T-cell (primary cell): ENCODE results near the gene IL1R2. TPM values are rescaled to one million over a fixed set of nuclear protein-coding genes. Genes with fewer than 3 reads are reported as not detected.

ENCODE experiments used
- ATAC-seq, 4 experiments: fragments of 200-7000 bp in 3 of 4; fragments of 150-1000 bp in 1 of 4; cut with Tn5 transposase; replicated peaks in 1 of 4; 1 replicate in 3 of 4; 2 replicates in 1 of 4; pipeline ENCODE4 v1.10.0; 2021; ENCODE audit warnings: moderate library complexity in 3 of 4, mild to moderate bottlenecking in 2 of 4, moderate number of reproducible peaks in 1 of 4
- CTCF ChIA-PET, 2 donors: fragments of 300-600 bp; sonication (Branson Sonifier 250); formaldehyde crosslinking; loops; one replicate each; lab custom pipeline; 2022; ENCODE audit warnings: antibody characterized with exemption in 2 of 2; lab: Charles Lee
- POLR2A ChIA-PET, 2 donors: fragments of 300-600 bp; sonication (Branson Sonifier 250); formaldehyde crosslinking; loops; one replicate each; lab custom pipeline; 2022; ENCODE audit warnings: antibody characterized with exemption in 2 of 2; lab: Charles Lee
- DNase-seq, 35 experiments: peaks; one replicate each; pipeline versions ENCODE4 v3.0.0 to v3.0.0-alpha.2; 2013 to 2023
- H3K27ac ChIP-seq: one replicate; pipeline ENCODE4 v1.5.1; 2013; ENCODE audit warnings: low read length
- H3K27me3 ChIP-seq, 2 experiments: replicated peaks in 1 of 2; 1 replicate in 1 of 2; 2 replicates in 1 of 2; pipeline versions ENCODE4 v1.6.1 to v1.7.0; 2013; ENCODE audit warnings: low read length in 1 of 2, mixed read lengths in 1 of 2; ENCODE audit not compliant: control insufficient read depth in 2 of 2, insufficient read depth in 2 of 2; ENCODE audit errors: extremely low read depth in 1 of 2
- H3K36me3 ChIP-seq, 2 donors: 1 replicate in 1 of 2; 2 replicates in 1 of 2; pipeline versions ENCODE4 v1.6.1 to v1.7.0; 2013; ENCODE audit warnings: low read length in 1 of 2; ENCODE audit not compliant: control insufficient read depth in 2 of 2, insufficient read depth in 1 of 2; ENCODE audit errors: extremely low read depth in 1 of 2
- H3K4me1 ChIP-seq, 2 experiments: 1 replicate in 1 of 2; 2 replicates in 1 of 2; pipeline versions ENCODE4 v1.6.1 to v1.7.0; 2013; ENCODE audit warnings: low read length in 2 of 2, mixed read lengths in 1 of 2; ENCODE audit not compliant: insufficient read depth in 2 of 2, control insufficient read depth in 1 of 2; ENCODE audit errors: extremely low read depth in 1 of 2
- H3K4me3 ChIP-seq, 2 donors: 1 replicate in 1 of 2; 2 replicates in 1 of 2; pipeline versions ENCODE4 v1.5.1 to v1.7.0; 2013; ENCODE audit warnings: mild to moderate bottlenecking in 2 of 2, low read length in 1 of 2, moderate library complexity in 1 of 2; ENCODE audit not compliant: control insufficient read depth in 1 of 2; ENCODE audit errors: extremely low read depth in 1 of 2
- H3K9me3 ChIP-seq: 2 replicates; pipeline ENCODE4 v1.7.0; 2013
- H3K27ac Mint-ChIP-seq, 2 donors: one replicate each; pipeline ENCODE4 v1.8.0; 2020 to 2021; ENCODE audit warnings: mild to moderate bottlenecking in 2 of 2, mixed read lengths in 2 of 2
- H3K27me3 Mint-ChIP-seq, 2 donors: one replicate each; pipeline ENCODE4 v1.8.0; 2021 to 2022; ENCODE audit warnings: mixed read lengths in 2 of 2
- H3K36me3 Mint-ChIP-seq: one replicate; pipeline ENCODE4 v1.8.0; 2021; ENCODE audit warnings: mixed read lengths
- H3K4me1 Mint-ChIP-seq, 3 donors: one replicate each; pipeline ENCODE4 v1.8.0; 2020 to 2022; ENCODE audit warnings: mixed read lengths in 3 of 3, mild to moderate bottlenecking in 1 of 3
- H3K4me3 Mint-ChIP-seq, 3 donors: one replicate each; pipeline ENCODE4 v1.8.0; 2020 to 2022; ENCODE audit warnings: mild to moderate bottlenecking in 3 of 3, mixed read lengths in 3 of 3, moderate library complexity in 3 of 3
- H3K9me3 Mint-ChIP-seq, 3 donors: one replicate each; pipeline ENCODE4 v1.8.0; 2020 to 2022; ENCODE audit warnings: mixed read lengths in 3 of 3
- WGBS: methylation state at CpG from one replicate; pipeline ENCODE4 v1.1.5; 2013; ENCODE audit warnings: missing lambda C conversion rate; ENCODE audit not compliant: insufficient coverage; 5-methylcytosine and 5-hydroxymethylcytosine counted together
- total RNA-seq, 35 experiments: library from RNA in 6 of 35; stranded (reverse) in 6 of 35; fragments of 120-200 nt in 1 of 35; gene quantifications; one replicate each; pipeline versions ENCODE4 v1.2.1 to v1.2.4 and lab custom pipeline; 2013 to 2026

The IL1R2 gene
- total RNA-seq, 5 donors from 2014 or later (not counting 1 experiment from before 2014, with no cell fraction given), result 0.25 to 0.59 (median 0.44) TPM; not detected in 2

- Histone ChIP-seq H3K4me3 (no peak overlapping the region), H3K4me1 (peaks cover 10 to 54% of the 10 kb centered on the region in 2 experiments), H3K27ac (no peak overlapping the region), H3K27me3 (peaks cover 0 to 21% of the 10 kb centered on the region in 2 experiments), H3K36me3 (no peaks in the 10 kb centered on the region), H3K9me3 (no peaks in the 10 kb centered on the region)
- ATAC-seq (no peak), DNase-seq (no peak)
- Mint-ChIP-seq H3K27me3 (peaks cover 0 to 7% of the 10 kb centered on the region in 2 donors), H3K27ac (peak overlapping the region in 1 of 2 donors; percentile 5), H3K36me3 (no peaks in the 10 kb centered on the region), H3K4me3 (no peak overlapping the region), H3K9me3 (no peaks in the 10 kb centered on the region), H3K4me1 (peaks cover 28 to 43% (median 38%) of the 10 kb centered on the region in 3 donors)
- WGBS, result 91% methylated on average over 6 of the region's 7 CpGs
- ChIA-PET CTCF (no interaction called here), POLR2A (no interaction called here)
Measured at GRCh38 chr2:101985101-101985792, 6.5 kb upstream of the IL1R2 start.

GRCh38 chr2:101985793-101986164, 6.0 kb upstream of the IL1R2 start:
- no peak overlapping the region for H3K4me3 ChIP-seq
- 100% methylated on average over 4 of the region's 7 CpGs for WGBS
- H3K27me3 ChIP-seq, result peaks cover 0 to 19% of the 10 kb centered on the region in 2 experiments
- H3K4me3 Mint-ChIP-seq, result no peak overlapping the region
- peaks cover 0 to 7% of the 10 kb centered on the region in 2 donors for H3K27me3 Mint-ChIP-seq
- DNase-seq, result no peak
- H3K27ac Mint-ChIP-seq, result no peak overlapping the region
- H3K9me3 Mint-ChIP-seq, result no peaks in the 10 kb centered on the region
- no peaks in the 10 kb centered on the region for H3K36me3 Mint-ChIP-seq
- peaks cover 10 to 54% of the 10 kb centered on the region in 2 experiments for H3K4me1 ChIP-seq
- H3K4me1 Mint-ChIP-seq, result peaks cover 28 to 43% (median 38%) of the 10 kb centered on the region in 3 donors
- CTCF ChIA-PET, result no interaction called here
- no peaks in the 10 kb centered on the region for H3K9me3 ChIP-seq
- no peaks in the 10 kb centered on the region for H3K36me3 ChIP-seq
- no peak overlapping the region for H3K27ac ChIP-seq
- POLR2A ChIA-PET, result no interaction called here
- ATAC-seq, result no peak

GRCh38 chr2:101986376-101986775, 5.4 kb upstream of the IL1R2 start:
- Histone ChIP-seq H3K9me3 (no peaks in the 10 kb centered on the region), H3K4me1 (peaks cover 10 to 50% of the 10 kb centered on the region in 2 experiments), H3K27ac (no peak overlapping the region), H3K36me3 (no peaks in the 10 kb centered on the region), H3K4me3 (no peak overlapping the region), H3K27me3 (peaks cover 0 to 22% of the 10 kb centered on the region in 2 experiments)
- Mint-ChIP-seq H3K36me3 (no peaks in the 10 kb centered on the region), H3K4me3 (peak overlapping the region in 1 of 3 donors; percentile 53), H3K9me3 (no peaks in the 10 kb centered on the region), H3K27ac (no peak overlapping the region), H3K4me1 (peaks cover 28 to 41% (median 37%) of the 10 kb centered on the region in 3 donors), H3K27me3 (peaks cover 2 to 8% of the 10 kb centered on the region in 2 donors)
- DNase-seq (no peak), ATAC-seq (no peak)
- ChIA-PET POLR2A (no interaction called here), CTCF (no interaction called here)
- WGBS, result 94% methylated on average over 3 of the region's 4 CpGs

- Histone ChIP-seq H3K36me3 (no peaks in the 10 kb centered on the region), H3K4me3 (no peak overlapping the region), H3K27ac (no peak overlapping the region), H3K9me3 (no peaks in the 10 kb centered on the region), H3K27me3 (peaks cover 0 to 27% of the 10 kb centered on the region in 2 experiments), H3K4me1 (peaks cover 10 to 44% of the 10 kb centered on the region in 2 experiments)
- Mint-ChIP-seq H3K36me3 (no peaks in the 10 kb centered on the region), H3K27ac (peak overlapping the region; percentile 38 to 73), H3K9me3 (no peaks in the 10 kb centered on the region), H3K27me3 (peaks cover 7 to 11% of the 10 kb centered on the region in 2 donors), H3K4me1 (peaks cover 29 to 45% (median 32%) of the 10 kb centered on the region in 3 donors), H3K4me3 (peak overlapping the region in 1 of 3 donors; percentile 53)
- CTCF ChIA-PET, result interaction anchor here (0.7 to 1.4 kb wide), 2 partner anchors 13 to 33 kb away, joined by 3 to 5 read pairs; no protein-coding TSS in a partner anchor
- ATAC-seq, result peak; percentile 61 to 93 (median 82)
- WGBS, result 31% methylated on average over 7 of the region's 9 CpGs
- POLR2A ChIA-PET, result no interaction called here
- peak in 22 of 35 experiments; percentile 11 to 64 (median 28) for DNase-seq
Measured at GRCh38 chr2:101986804-101987740, 4.7 kb upstream of the IL1R2 start.

GRCh38 chr2:101987832-101988231, 3.9 kb upstream of the IL1R2 start:
- no peak overlapping the region for H3K27ac ChIP-seq
- ATAC-seq (no peak), DNase-seq (no peak)
- H3K9me3 ChIP-seq, result no peaks in the 10 kb centered on the region
- Mint-ChIP-seq H3K4me1 (peaks cover 29 to 52% (median 29%) of the 10 kb centered on the region in 3 donors), H3K4me3 (peak overlapping the region in 1 of 3 donors; percentile 53), H3K36me3 (no peaks in the 10 kb centered on the region), H3K27me3 (peaks cover 13 to 16% of the 10 kb centered on the region in 2 donors), H3K9me3 (no peaks in the 10 kb centered on the region), H3K27ac (no peak overlapping the region)
- CTCF ChIA-PET, result interaction anchor here (0.7 to 1.4 kb wide), 2 partner anchors 12 to 32 kb away, joined by 3 to 5 read pairs; no protein-coding TSS in a partner anchor
- H3K4me1 ChIP-seq, result peaks cover 10 to 36% of the 10 kb centered on the region in 2 experiments
- POLR2A ChIA-PET, result no interaction called here
- H3K27me3 ChIP-seq, result peaks cover 0 to 25% of the 10 kb centered on the region in 2 experiments
- no peak overlapping the region for H3K4me3 ChIP-seq
- no peaks in the 10 kb centered on the region for H3K36me3 ChIP-seq
- 90% methylated on average over 5 of the region's 5 CpGs for WGBS

- POLR2A ChIA-PET, result no interaction called here
- H3K27ac ChIP-seq, result no peak overlapping the region
- no peaks in the 10 kb centered on the region for H3K9me3 Mint-ChIP-seq
- ATAC-seq (no peak), DNase-seq (no peak)
- peaks cover 10 to 35% of the 10 kb centered on the region in 2 experiments for H3K4me1 ChIP-seq
- peaks cover 29 to 52% (median 29%) of the 10 kb centered on the region in 3 donors for H3K4me1 Mint-ChIP-seq
- CTCF ChIA-PET, result interaction anchor here in 1 of 2 donors (1.4 kb wide), 1 partner anchor 11 kb away, joined by 3 read pairs; no protein-coding TSS in a partner anchor
- no peaks in the 10 kb centered on the region for H3K9me3 ChIP-seq
- no peaks in the 10 kb centered on the region for H3K36me3 Mint-ChIP-seq
- no peak overlapping the region for H3K4me3 ChIP-seq
- H3K36me3 ChIP-seq, result no peaks in the 10 kb centered on the region
- no peak overlapping the region for H3K27ac Mint-ChIP-seq
- 91% methylated on average over 5 of the region's 7 CpGs for WGBS
- H3K4me3 Mint-ChIP-seq, result no peak overlapping the region
- H3K27me3 ChIP-seq, result peaks cover 0 to 26% of the 10 kb centered on the region in 2 experiments
- H3K27me3 Mint-ChIP-seq, result peaks cover 13 to 21% of the 10 kb centered on the region in 2 donors
Measured at GRCh38 chr2:101988541-101988940, 3.2 kb upstream of the IL1R2 start.
